Thoracic aorta (tissue), 2 donors: ENCODE measurements around the gene CFAP99. TPM values are rescaled to one million over a fixed set of nuclear protein-coding genes. Genes with fewer than 3 reads are reported as not detected.

Source experiments
- ATAC-seq: fragments of 150-250 bp; one replicate; pipeline ENCODE4 v1.8.0; 2017; ENCODE audit warnings: low read depth; ENCODE audit not compliant: insufficient number of reproducible peaks, low FRiP score
- DNase-seq: peaks from one replicate; pipeline ENCODE4 v3.0.0-alpha.2; 2020; ENCODE audit warnings: low spot score
- H3K27ac ChIP-seq, 2 donors: fragments of 200-600 bp; sonication (generic); 1 replicate in 1 of 2; 2 replicates in 1 of 2; pipeline ENCODE4 v1.5.1; 2016; ENCODE audit warnings: mild to moderate bottlenecking in 2 of 2, moderate library complexity in 2 of 2
- H3K27me3 ChIP-seq: fragments of 200-600 bp; sonication (generic); replicated peaks from 2 replicates; pipeline ENCODE4 v1.6.0; 2016; ENCODE audit warnings: mild to moderate bottlenecking; ENCODE audit not compliant: insufficient read depth
- H3K36me3 ChIP-seq: fragments of 200-600 bp; sonication (generic); one replicate; pipeline ENCODE4 v1.5.1; 2016
- H3K4me1 ChIP-seq, 2 donors: fragments of 200-600 bp; sonication (generic); 1 replicate in 1 of 2; 2 replicates in 1 of 2; pipeline versions ENCODE4 v1.5.1 to v1.6.0; 2016; ENCODE audit warnings: low read depth in 2 of 2, mild to moderate bottlenecking in 1 of 2; ENCODE audit not compliant: control insufficient read depth in 1 of 2
- H3K4me3 ChIP-seq: fragments of 200-600 bp; sonication (generic); 2 replicates; pipeline ENCODE4 v1.5.1; 2016; ENCODE audit warnings: mild to moderate bottlenecking
- H3K9me3 ChIP-seq: fragments of 200-600 bp; sonication (generic); 2 replicates; pipeline ENCODE4 v1.5.1; 2016
- CTCF ChIP-seq: fragments of 200-600 bp; sonication (generic); IDR thresholded peaks from one replicate; pipeline ENCODE4 v1.5.1; 2019; ENCODE audit warnings: antibody characterized with exemption
- total RNA-seq, 2 donors: library from RNA; depleted of rRNA; stranded (reverse); fragments of >200 nt; gene quantifications; one replicate each; pipeline versions ENCODE4 v1.1.0 to v1.2.3, GENCODE V29; 2016

The CFAP99 gene
- total RNA-seq, 2 donors from 2014 or later, result not detected

DNA sequence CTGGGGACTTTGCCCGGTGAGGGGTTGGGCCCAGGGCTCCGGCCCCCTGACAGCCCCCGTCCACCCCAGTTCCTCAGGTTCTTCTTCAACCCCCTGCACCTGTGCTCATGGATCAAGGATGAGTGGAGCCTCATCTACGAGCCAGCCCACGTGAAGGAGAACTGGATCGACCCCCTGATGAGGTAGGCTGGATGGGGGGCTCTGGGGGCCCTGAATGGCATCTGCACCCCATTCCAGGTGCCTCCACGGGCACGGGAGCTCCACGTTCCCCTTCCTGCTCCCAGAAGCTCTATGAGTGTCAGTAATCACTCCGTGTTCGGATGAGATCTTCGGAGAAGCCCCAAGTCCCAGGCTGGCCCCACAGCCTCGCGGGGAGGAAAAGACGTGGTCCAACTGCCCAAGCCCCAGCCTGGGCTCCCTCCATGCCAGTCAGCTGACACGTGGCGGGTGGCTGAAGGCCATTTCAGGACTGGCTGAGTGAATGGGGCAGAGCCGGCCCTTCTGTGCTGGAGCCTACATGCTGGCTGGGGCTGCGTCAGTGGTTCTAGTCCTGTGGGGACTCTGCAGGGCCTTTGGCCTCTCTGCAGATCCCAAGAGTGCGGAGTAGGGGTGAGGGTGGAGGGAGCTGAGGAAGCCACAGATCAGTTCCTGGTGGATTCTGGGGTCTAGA, 24.4 kb downstream of the CFAP99 start:
- H3K36me3 ChIP-seq, result no peaks in the 10 kb centered on the region
- no peak overlapping the region for H3K27ac ChIP-seq
- ATAC-seq, result no peak
- no peak overlapping the region for H3K4me3 ChIP-seq
- no peak for DNase-seq
- H3K9me3 ChIP-seq, result no peaks in the 10 kb centered on the region
- no peaks in the 10 kb centered on the region for H3K4me1 ChIP-seq
- no peak for TF ChIP-seq CTCF
- H3K27me3 ChIP-seq, result no peaks in the 10 kb centered on the region

DNA sequence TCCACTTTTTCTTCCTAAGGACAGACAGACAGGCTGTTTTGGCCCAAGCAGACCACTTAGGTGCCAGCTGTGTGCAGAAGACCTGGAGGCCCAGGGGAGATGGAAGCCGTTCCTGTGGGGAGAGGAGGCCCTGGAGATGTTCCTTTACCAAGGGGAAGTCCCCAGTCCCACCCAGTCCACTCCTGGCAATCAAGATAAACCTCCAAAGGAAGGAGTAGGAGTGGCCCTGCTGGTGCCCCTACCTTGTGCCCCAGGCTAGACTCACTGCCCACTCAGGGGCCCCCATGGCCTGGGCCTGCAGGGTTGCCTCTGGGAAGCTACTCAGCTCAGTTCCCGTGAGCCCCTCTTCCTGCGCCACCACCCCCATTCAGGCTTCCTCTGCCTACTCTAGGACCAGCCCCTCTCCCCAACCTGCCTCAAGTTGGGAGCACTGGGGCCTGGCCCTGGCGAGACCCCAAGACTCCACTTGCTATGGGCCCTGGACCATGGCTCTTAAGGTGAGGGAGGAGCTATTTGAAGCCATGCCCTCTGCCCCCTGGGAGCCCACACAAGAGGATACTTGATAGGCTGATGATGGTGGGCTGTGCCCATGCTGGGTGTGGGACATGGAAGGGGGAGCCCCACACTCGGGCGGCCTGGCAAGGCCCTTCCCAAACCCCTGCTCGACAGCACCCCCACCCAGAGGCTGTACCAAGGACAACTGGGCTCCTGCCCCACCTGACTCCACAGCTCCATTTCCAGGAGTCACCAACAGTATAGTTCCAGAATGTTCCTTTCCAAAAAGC, 25.4 kb downstream of the CFAP99 start:
- no peak overlapping the region for H3K4me3 ChIP-seq
- no peaks in the 10 kb centered on the region for H3K9me3 ChIP-seq
- no peak for TF ChIP-seq CTCF
- H3K4me1 ChIP-seq, result no peaks in the 10 kb centered on the region
- no peaks in the 10 kb centered on the region for H3K36me3 ChIP-seq
- H3K27me3 ChIP-seq, result no peaks in the 10 kb centered on the region
- ATAC-seq (no peak), DNase-seq (no peak)
- no peak overlapping the region for H3K27ac ChIP-seq

- Histone ChIP-seq H3K27me3 (no peaks in the 10 kb centered on the region), H3K4me3 (no peak overlapping the region), H3K9me3 (no peaks in the 10 kb centered on the region), H3K36me3 (no peaks in the 10 kb centered on the region), H3K4me1 (no peaks in the 10 kb centered on the region), H3K27ac (no peak overlapping the region)
- no peak for ATAC-seq
- DNase-seq, result no peak
- no peak for TF ChIP-seq CTCF
Observed at GRCh38 chr4:2445130-2445529, 26.4 kb downstream of the CFAP99 start.

GRCh38 chr4:2445571-2445970, 26.8 kb downstream of the CFAP99 start:
- no peaks in the 10 kb centered on the region for H3K4me1 ChIP-seq
- ATAC-seq (no peak), DNase-seq (no peak)
- H3K4me3 ChIP-seq, result no peak overlapping the region
- no peak overlapping the region for H3K27ac ChIP-seq
- H3K36me3 ChIP-seq, result no peaks in the 10 kb centered on the region
- no peak for TF ChIP-seq CTCF
- no peaks in the 10 kb centered on the region for H3K9me3 ChIP-seq
- no peaks in the 10 kb centered on the region for H3K27me3 ChIP-seq

GRCh38 chr4:2446656-2447564, 28.2 kb downstream of the CFAP99 start:
- ATAC-seq, result no peak
- no peak overlapping the region for H3K4me3 ChIP-seq
- TF ChIP-seq CTCF, result no peak

More at GRCh38 chr4:2446656-2447564, 28.2 kb downstream of the CFAP99 start:
- H3K27me3 ChIP-seq, result no peaks in the 10 kb centered on the region
- H3K27ac ChIP-seq, result no peak overlapping the region
- no peaks in the 10 kb centered on the region for H3K4me1 ChIP-seq
- H3K9me3 ChIP-seq, result no peaks in the 10 kb centered on the region
- H3K36me3 ChIP-seq, result no peaks in the 10 kb centered on the region
- DNase-seq, result no peak
